Cerebellar nuclear complex (tissue), 1 donor: ENCODE measurements around the gene KLK5.
"Not testable (repeated sequence)": the region's sequence is repeated elsewhere in the genome, so short reads cannot be mapped to it uniquely, and the experiment has no call there.

ENCODE experiments used
- DNase-seq, 2 experiments: peaks; one replicate each; lab custom pipeline; 2025; lab: John Stamatoyannopoulos, UW

Gene KLK5

GRCh38 chr19:50921426-50922316, 31.2 kb downstream of the KLK5 start:
- no peak for DNase-seq

- no peak for DNase-seq
Observed at GRCh38 chr19:50916069-50916468, 36.8 kb downstream of the KLK5 start.

- no peak for DNase-seq
Observed at GRCh38 chr19:50912727-50913716, 39.8 kb downstream of the KLK5 start.

GRCh38 chr19:50912102-50912599, 40.7 kb downstream of the KLK5 start:
- DNase-seq: no peak

- no peak for DNase-seq
Observed at GRCh38 chr19:50911206-50912101, 41.4 kb downstream of the KLK5 start, which contains the start of gene KLK4. Gene KLK4, minus strand, starts transcription at chr19:50911395. Its CDS starts 657 bp downstream, at chr19:50910738.

GRCh38 chr19:50910722-50911121, 42.1 kb downstream of the KLK5 start:
- DNase-seq: no peak

- no peak for DNase-seq
Observed at GRCh38 chr19:50909240-50910070, 43.4 kb downstream of the KLK5 start.

- DNase-seq: no peak
Observed at GRCh38 chr19:50908336-50908735, 44.5 kb downstream of the KLK5 start.

- no peak for DNase-seq
Observed at GRCh38 chr19:50906217-50906616, 46.6 kb downstream of the KLK5 start.

- no peak for DNase-seq
Observed at GRCh38 chr19:50902640-50903039, 50.2 kb downstream of the KLK5 start.

- DNase-seq: no peak
Observed at GRCh38 chr19:50899569-50899968, 53.3 kb downstream of the KLK5 start.

- DNase-seq: no peak
Observed at GRCh38 chr19:50898018-50898417, 54.8 kb downstream of the KLK5 start.

- no peak for DNase-seq
Observed at GRCh38 chr19:50897612-50898011, 55.2 kb downstream of the KLK5 start.

GRCh38 chr19:50897191-50897607, 55.6 kb downstream of the KLK5 start:
- no peak for DNase-seq

GRCh38 chr19:50896591-50897190, 56.1 kb downstream of the KLK5 start:
- DNase-seq: no peak

- DNase-seq: not testable (repeated sequence)
Observed at GRCh38 chr19:50896089-50896590, 56.7 kb downstream of the KLK5 start.

- DNase-seq: no peak
Observed at GRCh38 chr19:50894478-50895356, 58.1 kb downstream of the KLK5 start.
